HEK293 (cell line): ENCODE measurements around the gene GALT.
A peak's percentile ranks its signal among the peaks of the same experiment; 100 is the strongest.

Source experiments
- CTCF ChIP-seq: fragments of 450-650 bp; formaldehyde crosslinking; IDR thresholded peaks from 2 replicates; pipeline ENCODE4 v1.5.1; 2016; ENCODE audit warnings: missing biosample characterization, missing genetic modification characterization
- KLF8 ChIP-seq: fragments of 450-650 bp; formaldehyde crosslinking; IDR thresholded peaks from 2 replicates; pipeline ENCODE4 v1.5.1; 2016; ENCODE audit warnings: missing biosample characterization, missing genetic modification characterization
- KLF9 ChIP-seq: fragments of 450-650 bp; formaldehyde crosslinking; IDR thresholded peaks from 2 replicates; pipeline ENCODE4 v1.5.1; 2016; ENCODE audit warnings: missing biosample characterization, missing genetic modification characterization, low read depth
- PBX3 ChIP-seq: sonication (generic); formaldehyde crosslinking; IDR thresholded peaks from 2 replicates; pipeline ENCODE4 v1.8.1; 2022; ENCODE audit warnings: mild to moderate bottlenecking, moderate library complexity, missing genetic modification reagents
- PRDM6 ChIP-seq: fragments of 450-650 bp; formaldehyde crosslinking; IDR thresholded peaks from 2 replicates; pipeline ENCODE4 v1.5.1; 2017; ENCODE audit warnings: missing biosample characterization, missing genetic modification characterization
- SALL2 ChIP-seq: fragments of 450-650 bp; formaldehyde crosslinking; IDR thresholded peaks from 2 replicates; pipeline ENCODE4 v1.5.0; 2017; ENCODE audit warnings: missing biosample characterization, mild to moderate bottlenecking, missing genetic modification characterization, borderline replicate concordance
- SP2 ChIP-seq: fragments of 450-650 bp; formaldehyde crosslinking; IDR thresholded peaks from 2 replicates; pipeline ENCODE4 v1.5.1; 2016; ENCODE audit warnings: missing biosample characterization, missing genetic modification characterization
- YY2 ChIP-seq: fragments of 450-650 bp; formaldehyde crosslinking; IDR thresholded peaks from 2 replicates; pipeline ENCODE4 v1.5.1; 2016; ENCODE audit warnings: missing biosample characterization, missing genetic modification characterization
- ZBTB48 ChIP-seq: fragments of 450-650 bp; formaldehyde crosslinking; IDR thresholded peaks from 2 replicates; pipeline ENCODE4 v1.5.1; 2016; ENCODE audit warnings: missing biosample characterization, missing genetic modification characterization
- ZBTB49 ChIP-seq: fragments of 450-650 bp; formaldehyde crosslinking; IDR thresholded peaks from 2 replicates; pipeline ENCODE4 v1.5.1; 2016; ENCODE audit warnings: missing biosample characterization, missing genetic modification characterization, low read depth
- ZBTB7A ChIP-seq: fragments of 450-650 bp; formaldehyde crosslinking; IDR thresholded peaks from 2 replicates; pipeline ENCODE4 v1.5.1; 2016; ENCODE audit warnings: low read depth, missing biosample characterization, missing genetic modification characterization
- ZBTB8A ChIP-seq: fragments of 450-650 bp; formaldehyde crosslinking; IDR thresholded peaks from 2 replicates; pipeline ENCODE4 v1.5.1; 2016; ENCODE audit warnings: missing biosample characterization, missing genetic modification characterization
- ZFHX2 ChIP-seq: fragments of 450-650 bp; formaldehyde crosslinking; conservative IDR thresholded peaks from 2 replicates; pipeline ENCODE4 v1.5.1; 2016; ENCODE audit warnings: missing biosample characterization, missing genetic modification characterization
- ZNF133 ChIP-seq: fragments of 450-650 bp; formaldehyde crosslinking; IDR thresholded peaks from 2 replicates; pipeline ENCODE4 v1.5.1; 2016; ENCODE audit warnings: missing biosample characterization, missing genetic modification characterization
- ZNF138 ChIP-seq: fragments of 450-650 bp; formaldehyde crosslinking; IDR thresholded peaks from 2 replicates; pipeline ENCODE4 v1.5.1; 2016; ENCODE audit warnings: missing biosample characterization, missing genetic modification characterization, borderline replicate concordance
- ZNF148 ChIP-seq: fragments of 450-650 bp; formaldehyde crosslinking; IDR thresholded peaks from 2 replicates; pipeline ENCODE4 v1.5.0; 2017; ENCODE audit warnings: missing biosample characterization, missing genetic modification characterization, borderline replicate concordance
- ZNF174 ChIP-seq: fragments of 450-650 bp; formaldehyde crosslinking; IDR thresholded peaks from 2 replicates; pipeline ENCODE4 v1.5.0; 2017; ENCODE audit warnings: missing biosample characterization, mild to moderate bottlenecking, missing genetic modification characterization
- ZNF184 ChIP-seq: fragments of 450-650 bp; IDR thresholded peaks from 2 replicates; pipeline ENCODE4 v1.5.1; 2018; ENCODE audit warnings: missing biosample characterization, mild to moderate bottlenecking, missing genetic modification characterization
- ZNF221 ChIP-seq: fragments of 450-650 bp; formaldehyde crosslinking; IDR thresholded peaks from 2 replicates; pipeline ENCODE4 v1.5.1; 2017; ENCODE audit warnings: missing biosample characterization, missing genetic modification characterization, borderline replicate concordance
- ZNF335 ChIP-seq: fragments of 450-650 bp; formaldehyde crosslinking; conservative IDR thresholded peaks from 2 replicates; pipeline ENCODE4 v1.5.1; 2016; ENCODE audit warnings: missing biosample characterization, missing genetic modification characterization
- ZNF362 ChIP-seq: fragments of 450-650 bp; formaldehyde crosslinking; IDR thresholded peaks from 2 replicates; pipeline ENCODE4 v1.5.1; 2016; ENCODE audit warnings: missing biosample characterization, missing genetic modification characterization
- ZNF366 ChIP-seq: fragments of 450-650 bp; formaldehyde crosslinking; conservative IDR thresholded peaks from 2 replicates; pipeline ENCODE4 v1.5.1; 2016; ENCODE audit warnings: missing biosample characterization, missing genetic modification characterization
- ZNF514 ChIP-seq: fragments of 450-650 bp; formaldehyde crosslinking; IDR thresholded peaks from 2 replicates; pipeline ENCODE4 v1.5.1; 2016; ENCODE audit warnings: missing biosample characterization, missing genetic modification characterization
- ZNF529 ChIP-seq: fragments of 450-650 bp; formaldehyde crosslinking; IDR thresholded peaks from 2 replicates; pipeline ENCODE4 v1.5.1; 2017; ENCODE audit warnings: missing genetic modification characterization, missing biosample characterization; ENCODE audit not compliant: insufficient replicate concordance
- ZNF692 ChIP-seq: fragments of 450-650 bp; formaldehyde crosslinking; IDR thresholded peaks from 2 replicates; pipeline ENCODE4 v1.5.1; 2016; ENCODE audit warnings: missing biosample characterization, missing genetic modification characterization
- ZNF701 ChIP-seq: fragments of 450-650 bp; formaldehyde crosslinking; IDR thresholded peaks from 2 replicates; pipeline ENCODE4 v1.5.1; 2016; ENCODE audit warnings: missing biosample characterization, missing genetic modification characterization
- ZNF785 ChIP-seq: fragments of 450-650 bp; formaldehyde crosslinking; IDR thresholded peaks from 2 replicates; pipeline ENCODE4 v1.5.1; 2016; ENCODE audit warnings: missing biosample characterization, missing genetic modification characterization
- ZNF791 ChIP-seq: fragments of 450-650 bp; formaldehyde crosslinking; IDR thresholded peaks from 2 replicates; pipeline ENCODE4 v1.5.1; 2016; ENCODE audit warnings: missing biosample characterization, missing genetic modification characterization

Gene GALT

GRCh38 chr9:34651876-34652601 lies 5.6 kb downstream of the GALT start, which contains the start of gene IL11RA (continued):
- TF ChIP-seq CTCF (no peak), PBX3 (peak; percentile 56; the same call in 1 of the 2 replicates), ZNF184 (no peak), KLF8 (peak; percentile 63; the same call in 1 of the 2 replicates), ZNF221 (tag by site-specific recombination) (no peak), ZNF791 (tag by site-specific recombination) (no peak), PRDM6 (tag by site-specific recombination) (no peak), ZNF514 (tag by site-specific recombination) (no peak), ZNF133 (tag by site-specific recombination) (no peak), ZBTB8A (no peak), ZNF174 (tag by site-specific recombination) (no peak), ZNF138 (tag by site-specific recombination) (no peak), ZNF529 (tag by site-specific recombination) (no peak), ZBTB48 (tag by site-specific recombination) (no peak), ZBTB49 (tag by site-specific recombination) (no peak), ZNF701 (tag by site-specific recombination) (no peak), YY2 (tag by site-specific recombination) (no peak), ZNF335 (tag by site-specific recombination) (peak; percentile 51), ZNF692 (no peak), SP2 (tag by site-specific recombination) (peak; percentile 87), ZNF785 (tag by site-specific recombination) (no peak), KLF9 (tag by site-specific recombination) (peak; percentile 87), ZNF148 (tag by site-specific recombination) (no peak), ZFHX2 (peak; percentile 92), SALL2 (tag by site-specific recombination) (no peak), ZBTB7A (no peak), ZNF366 (tag by site-specific recombination) (no peak), ZNF362 (tag by site-specific recombination) (no peak)
